ENCODE results near the gene TSPAN5.
A peak's percentile ranks its signal among the peaks of the same experiment; 100 is the strongest.

TSPAN5 gene

DNA sequence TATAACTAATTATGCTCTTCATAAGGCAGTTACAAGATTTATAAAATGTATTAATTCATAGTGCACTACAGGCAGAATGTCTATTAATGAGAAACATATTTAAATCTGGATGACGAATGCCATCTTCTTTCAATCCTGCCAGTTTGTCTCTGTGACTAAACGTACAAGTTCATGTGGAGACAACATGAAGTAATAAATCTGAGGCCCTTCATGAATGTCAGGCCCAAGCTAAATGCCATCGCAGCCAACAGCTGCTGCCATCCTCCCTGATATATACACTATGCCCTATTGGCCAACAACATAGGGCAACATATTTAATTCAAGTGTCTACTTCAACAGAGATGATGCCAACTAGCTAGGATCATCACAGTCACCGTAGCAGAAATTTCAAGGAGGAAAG is 43.7 kb downstream of the TSPAN5 start:
- DNase-seq: no peak

DNA sequence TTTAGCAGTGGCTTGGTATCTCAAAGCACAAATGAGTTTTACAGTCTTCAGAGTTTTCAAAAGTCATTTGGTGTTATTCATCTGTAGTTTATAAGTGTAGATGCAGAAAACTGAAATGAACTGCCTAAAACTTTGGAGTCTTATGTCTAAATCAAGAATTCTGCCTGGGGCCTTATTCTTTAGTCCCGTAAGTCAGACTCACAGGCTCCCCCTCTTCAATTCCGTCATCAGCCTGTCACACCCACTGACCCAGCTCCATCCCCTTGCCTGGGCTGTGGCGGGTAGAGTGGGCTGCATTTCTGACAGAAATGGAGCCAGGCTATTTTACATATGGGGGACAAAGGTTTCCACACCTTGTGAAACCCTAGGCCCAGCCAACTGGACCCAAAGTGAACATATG is 44.3 kb downstream of the TSPAN5 start:
- DNase-seq: no peak

DNA sequence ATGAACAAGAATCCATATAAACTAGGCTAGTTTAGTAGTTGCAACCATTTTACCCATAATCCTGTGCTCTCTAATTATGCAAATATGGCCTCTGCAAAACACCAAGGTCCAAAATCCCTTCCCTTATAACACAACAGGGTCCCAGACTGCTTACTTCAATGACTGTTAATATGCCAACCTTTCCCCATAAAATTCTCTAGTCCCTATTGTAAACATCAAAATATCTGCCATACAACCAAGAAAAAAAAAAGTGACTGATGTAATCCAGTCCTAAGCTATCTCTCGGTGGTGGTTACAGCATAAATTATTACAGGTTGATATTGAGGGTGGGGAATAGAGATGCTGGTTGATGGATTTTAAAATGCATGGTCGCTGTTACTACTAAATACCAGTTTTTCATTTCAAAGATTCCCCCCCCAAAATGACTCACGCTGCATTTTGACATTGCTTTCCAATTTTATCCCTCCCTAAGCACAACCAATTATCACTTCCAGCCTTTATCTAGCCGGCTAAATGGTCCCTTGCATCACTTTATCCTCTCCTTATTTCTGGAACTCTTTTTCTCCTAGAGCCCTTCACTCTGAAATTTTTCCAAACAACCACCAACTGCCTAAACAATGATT is 44.8 kb downstream of the TSPAN5 start:
- DNase-seq: no peak

DNA sequence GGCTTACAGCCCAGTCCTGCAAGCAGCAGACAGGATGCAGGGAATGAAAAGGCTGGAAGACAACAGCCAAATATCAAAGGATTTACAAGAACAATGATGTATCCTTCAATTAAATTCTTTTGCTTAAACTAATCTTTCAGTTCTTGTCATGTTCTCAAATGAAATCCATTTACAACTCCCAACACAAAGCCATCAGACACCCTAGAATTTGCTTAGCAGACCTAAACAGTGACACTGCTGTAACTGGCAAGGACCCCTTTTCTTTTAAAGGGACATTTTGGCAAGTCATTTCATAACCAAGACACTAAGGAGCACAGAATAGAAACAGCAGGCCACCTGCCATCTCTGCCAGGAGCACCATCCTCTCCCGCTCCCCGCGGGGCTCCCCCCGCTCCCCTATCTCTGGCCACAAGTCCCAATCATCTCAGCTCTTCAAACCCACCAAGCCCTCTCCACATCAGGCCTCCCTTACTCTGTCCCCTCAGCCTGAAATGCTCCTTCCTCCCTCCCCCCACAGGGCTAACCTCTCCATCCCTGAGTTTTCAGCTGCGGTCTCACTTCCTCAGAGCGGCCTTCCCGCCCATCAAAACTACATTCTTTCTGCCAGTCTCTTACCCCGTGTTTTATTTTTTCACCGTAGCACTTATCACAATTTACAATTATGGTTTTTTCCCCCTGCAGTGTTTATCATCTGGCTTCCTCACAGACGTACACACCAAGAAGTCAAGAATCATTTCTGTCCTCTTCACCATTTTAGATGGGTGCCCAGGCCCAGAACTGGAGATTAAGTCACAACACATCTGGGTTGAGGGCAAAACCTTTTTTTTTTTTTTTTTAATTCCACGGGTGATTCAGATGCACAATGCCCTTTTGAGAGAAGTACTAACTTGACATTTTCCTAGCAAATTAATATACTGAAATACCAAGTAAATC is 45.8 kb downstream of the TSPAN5 start:
- DNase-seq: no peak

DNA sequence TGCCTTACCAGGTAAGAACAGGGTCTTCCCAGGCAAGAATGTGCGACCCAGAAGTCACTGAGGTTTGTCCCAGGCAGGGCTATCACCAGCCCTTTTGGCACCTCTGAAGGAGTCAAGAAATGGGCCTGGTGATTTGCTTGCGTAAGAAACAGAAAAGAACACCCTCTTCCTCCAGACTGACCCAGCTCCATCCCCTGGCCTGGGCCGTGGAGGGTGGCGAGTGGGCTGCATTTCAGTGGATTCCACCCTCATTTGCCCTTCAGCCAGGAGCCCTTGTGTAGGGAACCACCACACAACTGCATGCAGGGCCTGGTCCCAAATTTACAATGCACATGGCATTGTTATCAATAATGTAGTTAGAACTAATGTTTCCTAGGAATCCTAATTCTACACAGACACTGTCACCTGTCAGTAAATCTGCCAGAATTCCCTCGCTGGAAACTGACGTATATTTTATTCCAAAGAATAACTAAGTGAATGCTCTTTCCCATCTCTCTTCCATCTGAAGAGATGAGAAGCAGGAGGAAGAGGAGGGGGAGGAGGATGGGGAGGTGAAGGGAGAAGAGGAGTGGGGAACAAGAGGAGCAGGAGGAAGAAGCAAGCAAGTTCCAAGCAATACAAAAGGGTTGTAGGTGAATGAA is 46.6 kb downstream of the TSPAN5 start:
- no peak for DNase-seq

DNA sequence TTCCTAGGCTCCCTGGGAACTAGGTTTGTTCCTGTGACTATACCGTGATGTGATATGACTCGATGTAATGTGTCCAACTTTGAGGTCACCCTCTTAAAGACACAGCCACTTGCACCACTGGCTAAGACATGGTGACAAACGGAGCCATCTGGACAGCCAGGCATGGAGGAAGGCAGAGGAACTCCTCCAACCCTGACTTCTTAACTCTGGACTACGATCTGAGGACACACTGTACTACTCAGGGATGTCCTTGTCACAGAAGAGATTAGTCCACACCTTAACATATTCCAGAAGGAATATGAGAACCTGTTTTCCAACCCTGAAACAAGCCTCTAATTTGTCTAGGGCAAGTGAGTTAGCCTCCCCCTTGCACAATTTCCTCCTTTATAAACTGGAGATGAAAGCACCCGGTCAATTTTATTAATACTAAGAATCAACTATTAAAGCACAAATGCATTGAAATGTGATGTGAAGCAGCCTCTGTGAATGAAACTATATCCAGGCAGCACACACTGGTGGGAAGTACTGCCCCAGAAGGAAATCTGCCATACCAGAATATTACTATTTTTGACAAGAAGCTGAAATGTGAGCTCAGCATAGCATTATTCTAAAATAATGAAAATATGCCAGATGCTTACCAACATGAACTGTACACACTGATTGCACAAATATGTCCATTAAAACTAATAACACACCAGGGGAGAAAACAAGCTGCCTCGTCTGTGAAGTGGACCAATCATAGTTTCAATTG is 47.3 kb downstream of the TSPAN5 start:
- no peak for DNase-seq

DNA sequence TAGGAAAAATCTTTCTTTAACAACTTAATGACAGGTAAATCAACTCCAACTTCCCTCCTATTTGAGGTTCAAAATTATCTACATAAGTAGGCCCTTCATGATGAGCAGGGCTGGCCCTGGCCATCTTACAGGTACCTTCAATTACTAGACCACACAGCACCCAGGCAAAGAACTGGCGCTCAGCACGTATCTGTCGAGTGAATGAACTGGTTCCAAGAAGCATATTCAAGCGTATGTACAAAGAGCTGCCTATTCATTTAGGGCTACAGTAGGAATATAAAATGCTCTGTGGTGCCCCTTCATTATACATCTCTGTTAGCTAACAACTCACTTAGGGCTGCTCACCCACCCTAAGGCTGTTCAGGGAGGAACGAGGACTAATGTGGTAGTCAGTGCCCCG is 48.0 kb downstream of the TSPAN5 start:
- no peak for DNase-seq

DNA sequence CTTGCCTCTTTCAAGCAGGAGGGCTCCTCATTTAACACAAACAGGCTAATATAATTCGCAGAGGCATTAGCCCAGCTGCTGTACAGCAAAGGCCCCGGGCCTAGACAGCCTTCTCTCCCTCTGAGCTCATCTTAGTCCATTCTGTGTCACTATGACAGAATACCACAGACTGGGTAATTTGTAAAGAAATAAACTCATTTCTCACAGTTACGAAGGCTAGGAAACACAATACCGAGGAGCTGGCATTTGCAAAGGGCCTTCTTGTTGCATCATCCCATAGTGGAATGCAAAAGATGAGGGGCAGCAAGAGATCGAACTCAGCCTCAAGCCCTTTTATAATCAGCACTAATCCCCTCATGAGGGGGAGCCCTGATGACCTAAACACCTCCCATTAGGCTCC is 48.5 kb downstream of the TSPAN5 start:
- no peak for DNase-seq

DNA sequence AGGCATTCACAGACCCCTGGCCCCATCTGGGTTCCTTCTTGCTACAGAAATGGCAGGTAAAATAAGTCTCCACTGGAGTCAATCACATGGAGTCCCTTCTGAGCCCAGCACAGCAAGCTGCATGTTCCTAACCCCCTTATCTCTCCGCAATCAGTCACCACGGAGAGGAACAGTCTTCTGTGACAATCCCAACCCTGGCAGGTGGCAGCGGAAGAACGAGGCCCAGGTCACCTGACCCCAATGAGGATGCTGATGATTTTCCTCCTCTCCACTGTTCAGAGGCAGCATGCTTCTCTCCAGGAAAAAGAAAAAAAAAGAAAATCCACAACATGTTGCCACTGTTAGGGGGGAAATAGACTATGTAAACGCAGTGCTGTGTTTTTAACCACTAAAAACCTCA is 50.1 kb downstream of the TSPAN5 start:
- no peak for DNase-seq

DNA sequence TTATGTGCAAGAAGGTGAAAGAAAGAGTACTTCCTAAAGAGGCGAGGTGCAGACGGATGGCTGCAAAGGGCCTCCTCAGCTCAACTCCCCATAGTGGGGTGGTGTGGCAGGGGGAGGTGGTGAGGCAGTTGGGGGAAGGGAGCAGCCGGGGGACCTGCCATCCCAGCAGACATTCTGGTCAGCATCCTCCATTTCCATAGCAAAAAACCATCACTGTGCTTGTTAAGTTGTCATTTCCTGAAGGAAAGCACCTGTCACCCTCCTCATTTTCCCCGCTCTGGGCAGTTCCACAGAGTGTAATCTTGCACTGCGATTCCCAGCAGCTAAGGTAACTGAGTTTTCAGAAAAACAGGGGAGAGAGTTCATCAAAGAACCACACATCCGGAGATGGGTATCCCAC is 51.5 kb downstream of the TSPAN5 start:
- DNase-seq: no peak

DNA sequence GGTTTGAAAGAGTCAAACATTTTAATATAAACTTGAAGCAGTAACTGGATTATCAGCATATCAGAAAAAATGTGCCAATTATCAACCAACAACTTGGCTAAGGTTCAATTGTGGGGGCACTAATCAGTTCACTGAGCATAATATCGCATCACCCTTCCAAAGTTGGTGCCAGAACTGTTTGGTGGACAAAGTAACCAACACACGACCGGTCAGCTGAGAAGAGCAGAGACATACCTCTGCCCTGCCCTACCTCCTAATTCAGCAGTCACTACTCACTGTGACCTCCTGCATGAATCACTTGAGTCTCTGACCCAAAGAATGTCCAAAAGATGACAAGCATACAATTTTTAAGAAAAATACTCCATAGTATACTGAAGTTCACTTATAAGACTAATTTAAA is 53.2 kb downstream of the TSPAN5 start:
- no peak for DNase-seq

DNA sequence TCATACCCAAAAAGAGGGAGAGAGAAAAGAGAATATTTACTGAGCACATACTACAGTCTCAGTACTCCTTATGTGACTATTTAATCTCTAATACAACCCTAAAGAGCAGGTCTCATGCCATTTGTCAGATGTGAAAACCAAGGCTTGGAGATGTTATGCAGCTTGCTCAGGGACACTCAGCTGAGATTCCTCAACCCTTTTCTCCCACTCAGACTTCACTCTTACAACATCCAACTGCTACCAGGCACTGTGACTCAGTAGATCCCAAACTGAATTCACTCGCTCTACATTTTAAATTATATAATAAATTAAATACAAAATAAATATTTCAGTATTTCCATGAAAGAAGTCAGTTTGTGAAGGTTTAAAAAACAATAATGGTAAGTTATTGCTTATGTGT is 53.7 kb downstream of the TSPAN5 start:
- DNase-seq: no peak

DNA sequence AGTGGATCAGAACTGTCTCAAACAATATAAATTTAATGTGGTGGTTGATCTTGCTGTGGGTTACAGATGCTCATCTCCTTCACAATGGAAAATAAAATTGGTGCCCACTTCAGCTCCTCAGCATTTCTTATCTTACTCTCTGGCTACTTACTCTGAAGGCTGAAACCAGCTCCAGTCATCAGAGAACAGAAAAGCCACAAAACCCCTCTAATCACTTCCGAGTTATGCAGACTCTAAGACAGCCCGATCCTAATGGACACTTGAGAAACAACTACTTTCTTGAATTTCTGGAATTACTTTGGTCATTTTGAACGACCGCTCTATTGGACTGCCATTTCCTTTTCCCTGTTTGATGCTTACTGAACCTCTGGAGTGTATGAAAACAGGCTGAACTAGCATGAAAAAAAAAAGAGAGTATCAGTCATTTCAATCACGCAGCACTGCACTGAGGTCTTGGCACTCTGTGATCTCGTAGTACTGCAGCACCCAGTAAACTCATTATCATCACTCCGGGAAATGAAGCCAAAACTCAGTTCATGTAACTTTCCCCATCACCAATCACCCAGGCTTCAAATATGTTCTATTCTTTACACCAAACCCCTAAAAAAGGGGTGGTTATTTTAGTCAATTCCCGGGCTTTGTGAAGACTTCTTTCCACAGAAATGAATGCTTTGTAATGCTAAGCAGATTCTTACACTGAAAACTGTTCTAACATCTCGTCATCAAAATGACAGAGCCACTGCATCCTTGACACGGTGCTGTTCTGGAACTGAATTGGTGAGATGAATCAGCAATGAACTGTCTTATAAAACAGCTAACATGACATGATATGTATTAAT is 54.5 kb downstream of the TSPAN5 start:
- DNase-seq: no peak

DNA sequence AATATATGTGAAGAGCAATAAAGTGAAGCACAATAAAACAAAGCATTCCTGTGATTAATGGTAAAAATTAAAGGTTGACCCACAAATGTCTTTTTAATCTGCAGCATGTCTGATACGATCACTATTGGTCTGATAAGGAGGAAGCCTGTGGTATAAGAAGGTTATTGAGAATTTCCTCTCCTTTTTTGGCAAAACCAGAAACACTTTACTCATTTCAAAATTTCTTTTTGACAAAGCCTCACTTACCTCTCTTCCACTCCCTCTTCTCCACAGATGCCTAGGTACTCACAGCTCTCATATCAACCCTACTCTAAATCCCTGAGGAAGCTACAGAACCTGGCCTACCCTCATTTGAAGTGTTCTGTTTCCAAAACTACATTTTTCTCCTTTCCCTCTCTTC is 56.1 kb downstream of the TSPAN5 start:
- no peak for DNase-seq

DNA sequence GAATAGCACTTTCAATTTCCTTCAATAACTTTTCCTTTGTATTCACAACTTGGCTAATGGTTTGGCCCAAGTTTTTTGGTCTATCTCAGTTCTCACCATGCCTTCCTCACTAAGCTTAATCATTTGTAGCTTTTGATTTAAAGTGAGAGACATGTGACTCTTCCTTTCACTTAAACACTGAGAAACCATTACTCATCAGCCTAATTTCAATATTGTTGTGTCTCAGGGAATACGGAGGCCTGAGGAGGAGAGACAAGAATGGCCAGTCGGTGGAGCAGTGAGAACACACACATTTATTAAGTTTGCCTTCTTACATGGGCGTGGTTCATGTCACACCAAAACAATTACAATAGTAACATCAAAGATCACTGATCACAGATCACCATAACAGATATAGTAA is 56.7 kb downstream of the TSPAN5 start:
- peak; percentile 42 for DNase-seq

DNA sequence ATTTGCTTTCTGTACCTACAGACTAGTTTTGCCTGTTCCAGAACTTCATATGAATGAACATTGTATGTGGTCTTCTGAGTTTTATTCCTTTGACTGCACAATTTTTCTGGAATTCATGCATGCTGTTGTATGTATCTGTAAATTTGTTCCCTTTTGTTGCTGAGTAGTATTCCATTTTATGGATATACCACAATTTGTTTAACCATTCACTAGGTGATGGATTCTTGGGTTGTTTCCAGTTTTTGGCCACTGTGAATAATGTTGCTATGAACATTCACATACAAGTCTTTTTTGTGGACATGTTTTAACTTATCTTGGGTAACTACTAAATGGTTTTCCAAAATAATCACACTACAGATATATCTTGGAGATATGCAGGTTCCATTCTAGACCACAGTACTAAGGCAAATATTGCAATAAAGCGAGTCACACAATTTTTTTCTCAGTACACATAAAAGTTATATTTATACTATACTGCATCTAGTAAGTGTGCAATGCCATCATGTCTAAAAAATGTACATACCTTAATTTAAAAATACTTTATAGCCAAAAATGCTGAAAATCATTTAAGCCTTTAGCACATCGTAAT is 58.7 kb downstream of the TSPAN5 start:
- DNase-seq: no peak

DNA sequence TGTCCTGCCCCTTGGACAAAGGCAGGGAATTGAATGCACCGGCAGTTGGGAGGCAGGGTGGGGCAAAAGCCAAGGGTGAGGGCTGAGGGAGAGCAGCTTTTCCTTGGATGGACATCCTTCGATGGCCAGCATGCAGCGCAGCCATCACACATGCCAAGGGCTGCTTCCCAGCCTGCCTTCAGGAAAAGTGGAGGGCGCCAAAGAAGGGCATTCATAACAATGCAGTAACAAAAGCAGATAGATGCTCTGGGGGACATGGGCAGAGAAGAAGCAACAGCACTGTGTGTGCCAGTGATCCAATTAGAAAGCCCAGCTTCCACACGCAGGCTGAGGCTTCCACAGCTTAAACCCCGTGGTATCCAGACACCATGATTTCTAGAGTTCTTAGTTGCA is 71.5 kb downstream of the TSPAN5 start:
- DNase-seq: no peak

DNA sequence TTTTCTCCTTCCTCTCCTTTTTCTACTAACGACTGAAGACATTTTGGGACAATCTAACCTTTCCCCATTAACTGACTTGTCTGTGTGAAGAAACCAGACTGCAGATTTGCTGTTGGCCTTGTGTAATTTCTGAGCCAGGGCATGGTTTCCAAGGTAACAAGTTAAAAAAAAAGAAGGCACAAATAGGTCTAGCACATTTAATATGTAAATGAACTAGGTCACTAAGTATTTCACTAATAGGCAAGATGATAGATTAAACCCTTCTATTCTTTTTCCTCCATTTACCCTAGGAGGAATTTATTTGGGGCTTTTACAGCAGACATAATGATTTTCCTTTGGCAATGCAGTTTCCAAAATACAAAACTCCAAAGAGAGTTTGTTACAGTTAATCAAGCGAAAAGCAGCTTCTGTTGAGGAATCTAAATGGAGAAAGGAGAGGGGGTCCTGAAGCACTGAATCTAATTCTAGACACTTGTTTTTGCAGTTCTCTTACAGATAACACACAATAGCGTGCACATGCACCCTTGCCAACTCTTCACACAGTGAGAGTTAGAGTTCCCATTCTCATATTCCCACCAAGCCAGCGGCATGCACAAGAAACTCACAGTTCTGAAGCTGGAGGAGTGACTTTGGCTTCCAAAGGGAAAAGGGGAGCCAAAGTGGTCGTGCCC is 72.0 kb downstream of the TSPAN5 start:
- DNase-seq: no peak

DNA sequence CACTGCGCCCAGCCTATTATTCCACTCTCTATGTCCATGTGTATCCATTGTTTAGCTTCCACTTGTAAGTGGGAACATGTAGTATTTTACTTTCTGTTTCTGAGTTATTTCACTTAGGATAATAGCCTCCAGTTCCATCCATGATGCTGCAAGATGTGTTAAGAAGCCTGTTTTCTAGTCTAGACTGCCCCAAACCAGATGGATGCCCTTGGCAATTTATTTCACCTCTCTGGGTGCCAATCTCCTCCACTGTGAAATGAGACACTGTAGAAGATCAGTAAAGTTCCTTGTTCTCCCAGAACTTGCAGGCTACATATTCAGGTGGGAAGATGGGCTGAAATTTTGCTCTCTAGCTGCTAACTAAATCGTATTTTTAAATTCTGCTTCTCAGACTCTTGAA is 72.8 kb downstream of the TSPAN5 start:
- DNase-seq: no peak

DNA sequence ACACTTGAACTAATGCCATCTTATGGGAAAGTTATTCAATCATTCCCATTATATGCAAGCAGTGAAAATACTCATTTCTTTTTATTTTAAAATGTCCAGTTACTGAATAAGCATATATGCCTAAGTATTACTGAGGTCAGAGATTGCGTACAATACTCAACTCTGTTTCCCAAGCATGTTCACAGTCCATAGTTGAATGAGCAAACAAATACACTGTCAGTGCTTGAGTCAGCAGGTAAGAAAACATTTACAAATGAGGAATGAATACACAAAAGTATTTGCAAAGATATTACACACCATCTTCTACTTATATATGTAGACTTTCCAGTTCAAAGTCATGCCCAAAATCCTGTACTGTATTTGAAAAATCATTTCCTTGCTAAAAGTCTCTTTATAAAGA is 74.1 kb downstream of the TSPAN5 start:
- no peak for DNase-seq

DNA sequence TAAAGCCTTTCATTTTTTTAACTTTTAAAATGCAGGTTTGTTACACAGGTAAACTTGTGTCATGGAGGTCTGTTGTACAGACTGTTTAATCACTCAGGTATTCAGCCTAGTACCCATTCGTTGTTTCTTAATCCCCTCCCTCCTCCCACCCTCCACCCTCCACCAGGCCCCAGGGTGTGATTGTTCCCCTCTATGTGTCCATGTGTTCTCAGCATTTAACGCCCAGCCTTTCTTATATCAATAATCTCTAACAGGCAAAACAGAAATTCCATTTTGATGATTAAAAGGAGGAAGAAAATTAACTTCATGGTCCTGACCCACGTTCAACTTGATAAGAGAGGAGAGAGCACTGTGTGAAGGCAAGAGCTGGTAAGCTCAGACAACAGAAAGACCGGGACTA is 75.1 kb downstream of the TSPAN5 start:
- DNase-seq: no peak

All from stimulated activated CD4-positive, alpha-beta T cell treated with anti-CD3 and anti-CD28 coated beads, Interleukin-15, amount 100 ng/mL, for 24 hours (primary cell).